Activated T-helper 17 cell treated with anti-CD3 and anti-CD28 coated beads, Interleukin-2, amount 50 U/mL, for 72 hours (primary cell): ENCODE measurements around the gene CDRT15L2. TPM values are rescaled to one million over a fixed set of nuclear protein-coding genes. Genes with fewer than 3 reads are reported as not detected.
"Not testable (repeated sequence)": the region's sequence is repeated elsewhere in the genome, so short reads cannot be mapped to it uniquely, and the experiment has no call there.

Experiments used
- ATAC-seq: fragments of 150-1000 bp; cut with Tn5 transposase; replicated peaks from 2 replicates; pipeline ENCODE4 v1.10.0; 2021; ENCODE audit warnings: mild to moderate bottlenecking, moderate library complexity
- H3K27ac Mint-ChIP-seq: one replicate; pipeline ENCODE4 v1.8.0; 2022; ENCODE audit warnings: mixed read lengths
- H3K27me3 Mint-ChIP-seq: one replicate; pipeline ENCODE4 v1.8.0; 2022; ENCODE audit warnings: mixed read lengths
- H3K36me3 Mint-ChIP-seq: one replicate; pipeline ENCODE4 v1.8.0; 2022; ENCODE audit warnings: low read depth, mild to moderate bottlenecking, mixed read lengths
- H3K4me1 Mint-ChIP-seq: one replicate; pipeline ENCODE4 v1.8.0; 2022; ENCODE audit warnings: mixed read lengths
- H3K4me3 Mint-ChIP-seq: one replicate; pipeline ENCODE4 v1.8.0; 2022; ENCODE audit warnings: mild to moderate bottlenecking, mixed read lengths
- H3K9me3 Mint-ChIP-seq: one replicate; pipeline ENCODE4 v1.8.0; 2022; ENCODE audit warnings: mixed read lengths
- total RNA-seq, 2 donors: library from RNA; stranded (reverse); gene quantifications; one replicate each; pipeline ENCODE4 v1.2.3, GENCODE V29; 2022

CDRT15L2 gene
- not detected for total RNA-seq

DNA sequence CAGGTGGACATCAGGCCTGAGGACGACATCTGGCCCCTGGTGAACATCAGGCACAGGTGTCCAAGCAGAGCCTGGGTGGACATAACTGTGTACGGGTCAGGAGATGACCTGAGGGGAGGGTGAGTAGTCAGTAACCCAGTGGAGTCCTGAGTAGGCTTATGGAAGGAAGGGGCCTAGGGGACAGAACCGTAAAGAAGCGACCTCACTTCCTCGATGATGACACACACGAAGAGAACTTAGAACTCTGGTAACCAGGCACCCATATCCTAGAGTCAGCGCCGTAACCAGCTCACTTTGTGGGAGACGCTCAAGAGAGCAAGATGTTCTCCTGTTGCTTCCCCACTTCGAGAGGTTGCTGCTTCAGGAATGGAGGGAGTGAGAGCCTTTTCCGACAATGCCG lies at the start of gene CDRT15L2:
Gene CDRT15L2 (plus strand): TSS at position 301 of the 400 bp plus-strand sequence. CDS start 20 bp downstream, at position 321.
- not testable (repeated sequence) for H3K36me3 Mint-ChIP-seq, H3K27me3 Mint-ChIP-seq, H3K4me3 Mint-ChIP-seq, H3K27ac Mint-ChIP-seq, ATAC-seq, H3K4me1 Mint-ChIP-seq, H3K9me3 Mint-ChIP-seq

DNA sequence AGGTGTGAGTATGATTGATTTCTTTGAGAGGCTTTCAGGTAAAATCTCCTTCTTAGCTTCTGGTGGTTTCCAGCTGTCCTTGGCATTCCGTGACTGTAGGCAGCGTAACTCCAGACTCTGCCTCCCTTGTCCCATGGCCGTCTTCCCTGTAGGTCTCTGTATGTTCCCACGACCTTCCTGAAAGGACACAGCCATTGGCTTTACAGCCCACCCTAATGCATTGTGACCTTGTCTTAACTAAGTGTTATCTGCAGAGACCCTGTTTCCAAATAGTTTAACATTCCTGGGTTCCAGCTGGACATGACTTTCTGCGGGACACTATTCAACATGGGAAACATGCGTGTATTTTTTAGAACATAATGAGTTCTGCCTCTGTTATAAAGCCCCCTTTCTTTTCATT lies 49.4 kb upstream of the CDRT15L2 start:
- H3K36me3 Mint-ChIP-seq, ATAC-seq, H3K4me1 Mint-ChIP-seq, H3K27me3 Mint-ChIP-seq, H3K9me3 Mint-ChIP-seq: not testable (repeated sequence)
- peak overlapping the region; percentile 81 for H3K4me3 Mint-ChIP-seq
- peak overlapping the region; percentile 80 for H3K27ac Mint-ChIP-seq

DNA sequence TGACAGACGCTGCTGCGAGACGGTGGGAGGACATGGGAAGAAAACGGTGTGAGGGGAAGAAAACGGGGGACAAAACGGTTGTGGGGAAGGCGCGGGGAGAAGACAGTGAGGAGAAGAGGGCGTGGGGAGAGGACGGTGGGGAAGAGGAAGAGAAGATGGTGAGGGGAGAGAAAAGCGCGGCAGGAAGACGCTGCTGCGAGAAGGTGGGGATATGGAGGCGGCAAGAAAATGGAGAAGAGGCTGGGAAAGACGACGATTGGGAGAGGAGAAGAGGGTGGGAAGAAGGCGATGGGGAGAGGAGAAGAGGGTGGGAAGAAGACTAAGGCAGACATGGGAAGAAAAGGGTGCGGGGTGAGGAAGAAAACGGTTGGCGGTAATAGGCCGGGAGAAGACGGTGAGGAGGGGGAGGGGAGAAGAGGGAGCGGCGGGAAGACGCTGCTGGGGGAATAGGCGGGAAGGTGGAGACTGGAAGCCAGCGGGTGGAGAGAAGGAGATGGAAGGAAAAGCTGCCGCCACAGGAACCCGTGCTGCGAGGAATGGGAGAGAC lies 46.9 kb upstream of the CDRT15L2 start:
- H3K4me3 Mint-ChIP-seq, result peak overlapping the region; percentile 81
- not testable (repeated sequence) for H3K9me3 Mint-ChIP-seq, H3K36me3 Mint-ChIP-seq, H3K4me1 Mint-ChIP-seq, H3K27me3 Mint-ChIP-seq
- peak; percentile 9 for ATAC-seq
- H3K27ac Mint-ChIP-seq, result peak overlapping the region; percentile 79

DNA sequence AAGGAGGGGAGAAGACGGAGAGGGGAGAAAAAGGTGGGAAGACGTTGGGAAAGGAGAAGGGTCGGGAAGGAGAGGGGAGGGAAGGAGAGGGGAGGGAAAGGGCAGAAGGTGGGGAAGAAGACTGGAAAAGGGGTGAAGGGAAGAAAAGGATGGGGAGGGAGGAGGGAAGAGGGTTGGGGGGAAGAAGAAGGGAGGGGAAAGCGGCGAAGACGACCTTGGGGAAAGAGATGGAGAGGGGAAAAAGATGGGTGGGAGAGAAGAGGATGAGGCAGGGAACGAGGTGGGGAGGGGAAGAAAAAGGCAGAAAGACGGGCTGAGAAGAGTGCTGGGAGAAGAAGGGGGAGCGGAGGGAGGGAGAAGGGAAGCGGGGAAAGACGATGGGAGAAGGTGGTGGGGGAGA lies 46.3 kb upstream of the CDRT15L2 start:
- not testable (repeated sequence) for H3K9me3 Mint-ChIP-seq, H3K36me3 Mint-ChIP-seq, ATAC-seq, H3K27me3 Mint-ChIP-seq, H3K4me1 Mint-ChIP-seq
- H3K27ac Mint-ChIP-seq, result peak overlapping the region; percentile 79
- H3K4me3 Mint-ChIP-seq, result peak overlapping the region; percentile 81

DNA sequence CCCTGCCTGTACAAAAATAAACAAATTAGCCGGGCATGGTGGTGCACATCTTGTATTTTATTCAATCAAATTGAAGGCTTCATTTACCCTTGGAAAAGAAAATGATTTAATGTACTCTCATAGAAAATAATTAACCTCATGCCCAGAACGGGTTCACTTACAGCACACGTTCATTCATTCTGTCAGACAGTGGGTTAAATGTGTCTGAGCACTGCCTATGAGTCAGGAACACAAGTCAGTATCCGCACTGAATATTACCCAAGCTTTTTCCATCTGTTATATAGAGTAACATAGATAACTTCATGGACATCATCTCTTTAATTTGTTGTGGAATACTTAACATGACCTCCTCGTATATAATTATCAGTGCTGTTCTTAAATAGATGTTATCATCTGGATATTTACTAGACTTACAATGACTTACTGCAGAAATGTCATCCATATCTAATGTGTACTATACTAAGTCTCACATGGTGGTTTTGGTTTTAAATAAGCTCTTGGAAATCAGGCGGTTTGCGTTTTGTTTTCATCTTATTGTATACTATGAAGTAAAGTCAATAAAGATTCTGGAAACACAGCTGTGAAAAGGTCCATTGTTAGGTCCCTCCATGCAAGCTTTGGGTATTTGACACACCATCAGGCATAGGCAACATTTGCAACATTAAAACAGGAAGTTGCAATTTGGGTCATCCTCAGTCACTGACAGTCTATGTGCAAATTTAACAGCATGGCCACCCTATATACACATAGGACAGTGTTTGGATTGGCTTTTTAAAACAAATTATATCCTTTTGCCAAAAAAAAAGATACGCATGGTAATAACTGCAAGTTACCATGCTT lies 44.6 kb upstream of the CDRT15L2 start:
- not testable (repeated sequence) for ATAC-seq, H3K9me3 Mint-ChIP-seq, H3K27me3 Mint-ChIP-seq, H3K36me3 Mint-ChIP-seq, H3K4me3 Mint-ChIP-seq, H3K4me1 Mint-ChIP-seq, H3K27ac Mint-ChIP-seq

DNA sequence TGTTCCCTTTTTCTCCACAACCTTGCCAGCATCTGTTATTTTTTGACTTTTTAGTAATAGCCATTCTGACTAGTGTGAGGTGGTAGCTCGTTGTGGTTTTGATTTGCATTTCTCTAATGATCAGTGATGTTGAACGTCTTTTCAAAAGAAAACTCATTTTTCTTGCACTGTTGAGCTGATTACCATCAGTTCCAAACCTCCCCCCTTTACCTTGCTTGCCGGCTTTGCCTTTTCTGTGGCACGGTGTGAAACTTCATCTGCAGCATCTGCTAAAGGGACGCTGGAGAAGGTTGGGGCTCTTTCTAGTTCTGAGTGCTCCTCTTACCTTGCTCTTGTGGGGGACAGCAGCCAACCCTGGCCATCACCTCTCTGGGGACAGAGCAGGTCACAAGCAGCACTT lies 39.1 kb upstream of the CDRT15L2 start:
- not testable (repeated sequence) for H3K27ac Mint-ChIP-seq, H3K27me3 Mint-ChIP-seq, H3K4me1 Mint-ChIP-seq, H3K9me3 Mint-ChIP-seq, H3K36me3 Mint-ChIP-seq, ATAC-seq, H3K4me3 Mint-ChIP-seq

DNA sequence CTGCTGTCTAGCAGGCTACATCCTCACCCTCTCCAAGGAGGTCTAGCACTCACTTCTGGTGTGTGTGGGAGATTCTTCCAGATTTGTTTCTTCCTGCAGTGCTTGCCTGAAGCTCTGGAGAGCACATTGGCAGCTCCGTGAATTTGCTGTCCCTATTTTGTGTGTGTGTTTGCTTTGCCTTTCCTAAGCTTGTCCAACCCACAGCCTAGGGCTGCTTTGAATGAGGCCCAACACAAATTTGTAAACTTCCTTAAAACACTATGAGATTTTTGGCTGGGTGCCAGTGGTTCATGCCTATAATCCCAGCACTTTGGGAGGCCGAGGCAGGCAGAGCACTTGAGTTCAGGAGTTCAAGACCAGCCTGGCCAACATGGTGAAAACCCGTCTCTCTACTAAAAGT lies 38.7 kb upstream of the CDRT15L2 start:
- ATAC-seq, H3K36me3 Mint-ChIP-seq, H3K4me3 Mint-ChIP-seq, H3K4me1 Mint-ChIP-seq, H3K27ac Mint-ChIP-seq, H3K9me3 Mint-ChIP-seq, H3K27me3 Mint-ChIP-seq: not testable (repeated sequence)

DNA sequence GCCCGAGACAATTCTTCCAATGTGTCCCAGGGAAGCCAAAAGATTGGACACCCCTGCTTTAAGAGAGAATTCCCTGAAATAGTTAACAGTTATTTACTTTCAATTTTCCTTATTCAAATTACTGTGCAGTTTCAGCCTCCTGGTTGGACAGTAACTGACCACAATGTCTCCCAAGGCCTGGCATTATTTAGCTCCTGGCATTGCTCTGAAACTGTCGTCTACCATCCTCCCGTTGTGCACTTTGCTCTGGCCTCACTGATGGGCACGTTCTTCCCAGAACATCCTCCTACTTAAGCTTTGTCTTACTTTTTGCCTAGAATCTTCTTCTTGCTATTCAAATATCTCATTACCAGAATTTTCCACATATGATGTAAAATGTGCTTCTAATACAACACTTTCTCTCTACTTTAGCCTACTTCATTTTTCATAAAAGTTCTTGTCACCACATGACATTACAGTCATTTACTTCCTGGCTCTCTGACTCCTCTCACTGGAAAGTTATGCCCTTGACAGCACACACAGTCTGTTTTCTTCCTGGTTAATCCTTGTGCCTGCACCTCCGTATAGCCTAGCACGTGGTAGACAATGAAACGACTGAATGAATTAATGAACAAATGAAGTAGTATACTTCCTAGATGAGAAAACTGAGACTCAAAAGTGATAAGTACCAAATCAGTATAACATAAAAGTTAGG lies 37.5 kb upstream of the CDRT15L2 start:
- ATAC-seq, result not testable (repeated sequence)

DNA sequence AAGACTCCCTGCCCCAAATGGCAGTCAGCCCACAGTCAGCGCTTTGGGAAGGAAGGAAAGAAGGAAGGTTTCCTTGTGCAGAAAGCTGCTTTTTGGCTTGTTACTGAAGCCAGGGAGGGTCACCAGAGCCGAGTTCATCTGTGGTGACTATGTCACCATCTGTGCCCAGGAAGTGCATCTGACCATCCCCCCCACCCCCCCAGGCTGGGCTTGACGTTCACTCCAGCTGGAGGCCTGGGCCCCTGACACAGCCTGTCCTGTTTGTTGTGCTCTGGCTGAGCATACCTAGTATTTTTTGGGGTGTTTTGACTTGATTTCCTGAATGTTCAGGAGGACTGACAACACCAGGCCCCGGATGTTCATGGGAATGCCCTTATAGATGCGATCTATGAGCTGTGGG lies 31.6 kb upstream of the CDRT15L2 start:
- ATAC-seq, H3K4me1 Mint-ChIP-seq, H3K27ac Mint-ChIP-seq, H3K27me3 Mint-ChIP-seq, H3K36me3 Mint-ChIP-seq, H3K9me3 Mint-ChIP-seq, H3K4me3 Mint-ChIP-seq: not testable (repeated sequence)

More for the DNA sequence above, 37.5 kb upstream of the CDRT15L2 start:
- H3K4me1 Mint-ChIP-seq, H3K4me3 Mint-ChIP-seq, H3K9me3 Mint-ChIP-seq, H3K36me3 Mint-ChIP-seq, H3K27me3 Mint-ChIP-seq: not testable (repeated sequence)
- peak overlapping the region; percentile 5 for H3K27ac Mint-ChIP-seq

DNA sequence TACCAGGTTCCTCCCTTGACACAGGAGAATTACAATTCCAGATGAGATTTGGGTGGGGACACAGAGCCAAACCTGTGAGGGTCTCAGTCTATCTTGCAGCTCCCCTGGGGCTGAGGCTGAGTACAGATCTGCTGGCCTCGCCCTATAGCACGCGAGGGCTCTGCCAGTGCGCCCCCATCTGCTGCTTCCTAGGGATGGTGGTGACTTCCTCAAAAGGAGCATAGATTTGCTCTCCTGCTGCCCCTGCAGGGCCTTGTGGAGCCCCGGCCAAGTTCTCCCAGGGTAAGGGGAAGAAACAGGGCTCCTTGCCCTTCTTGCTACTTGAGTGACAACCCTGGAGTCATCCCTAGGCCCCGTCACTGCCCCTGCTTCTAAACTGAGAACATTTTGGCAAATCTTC lies 26.6 kb upstream of the CDRT15L2 start:
- not testable (repeated sequence) for H3K4me3 Mint-ChIP-seq, H3K36me3 Mint-ChIP-seq, ATAC-seq, H3K4me1 Mint-ChIP-seq, H3K27ac Mint-ChIP-seq, H3K27me3 Mint-ChIP-seq, H3K9me3 Mint-ChIP-seq

DNA sequence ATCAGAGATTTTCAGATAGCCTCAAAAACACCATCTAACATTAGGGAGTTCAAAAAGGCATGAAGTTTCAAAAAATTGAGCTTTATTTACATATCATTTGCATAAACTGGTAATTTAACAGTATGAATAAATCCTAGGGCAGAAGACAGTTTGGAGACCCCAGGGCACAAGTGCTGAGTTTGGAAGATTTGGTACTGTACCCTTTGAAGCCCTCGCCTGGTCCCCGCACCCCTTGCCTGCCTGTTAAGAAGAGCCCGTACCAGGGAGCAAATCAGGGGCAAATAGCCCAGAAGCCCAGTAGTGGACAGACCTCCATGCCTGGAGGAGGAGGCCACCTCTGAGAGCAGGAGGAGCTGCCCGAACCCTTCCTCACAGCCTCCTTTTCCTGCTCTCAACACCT lies 24.8 kb upstream of the CDRT15L2 start:
- ATAC-seq, H3K27me3 Mint-ChIP-seq, H3K4me3 Mint-ChIP-seq: not testable (repeated sequence)

DNA sequence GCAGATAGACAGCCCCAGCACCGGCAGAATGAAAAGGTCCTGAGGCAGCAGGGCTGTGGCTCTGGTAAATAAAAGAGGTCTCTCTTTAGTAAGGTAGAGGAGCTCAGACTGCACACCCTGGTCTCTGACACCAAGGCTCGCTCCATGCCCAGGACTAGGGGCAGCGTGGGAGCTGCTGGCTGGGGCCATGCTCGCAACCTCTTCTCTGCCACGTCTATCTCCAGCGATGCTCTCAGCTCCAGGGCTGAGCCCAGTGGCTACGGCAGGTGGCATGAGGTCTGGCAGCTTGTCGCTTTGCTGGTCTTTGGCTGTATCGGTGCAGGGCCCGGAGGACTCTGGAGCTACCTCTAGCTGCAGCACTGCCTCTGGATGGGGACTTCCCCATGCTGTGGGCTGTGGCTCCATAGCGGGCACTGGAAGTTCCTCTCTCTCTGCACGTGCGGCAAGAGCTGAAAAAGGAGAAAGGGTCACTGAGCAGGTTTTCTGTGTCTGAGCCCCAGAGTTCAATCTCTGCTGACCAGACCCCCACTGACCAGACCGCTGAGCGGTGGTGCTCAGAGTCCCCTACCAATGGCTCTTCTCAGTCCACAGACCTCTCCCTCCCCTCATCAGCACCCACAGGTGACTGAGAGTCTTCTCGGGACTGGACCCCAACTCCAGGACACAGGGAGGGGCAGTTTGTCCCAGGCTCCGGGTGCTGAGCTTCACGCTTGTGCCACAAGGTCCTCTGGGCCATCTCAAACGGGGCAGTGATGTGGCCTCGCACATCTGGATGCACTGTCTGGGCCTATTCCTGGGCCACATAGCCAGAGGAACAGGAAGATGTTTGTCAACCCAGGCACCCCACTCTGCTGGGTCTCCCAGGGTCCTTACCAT lies 24.2 kb upstream of the CDRT15L2 start:
- peak; percentile 60 for ATAC-seq
- not testable (repeated sequence) for H3K9me3 Mint-ChIP-seq, H3K27ac Mint-ChIP-seq, H3K27me3 Mint-ChIP-seq, H3K4me1 Mint-ChIP-seq, H3K36me3 Mint-ChIP-seq, H3K4me3 Mint-ChIP-seq

More for the DNA sequence above, 24.8 kb upstream of the CDRT15L2 start:
- H3K9me3 Mint-ChIP-seq, H3K36me3 Mint-ChIP-seq, H3K4me1 Mint-ChIP-seq, H3K27ac Mint-ChIP-seq: not testable (repeated sequence)

DNA sequence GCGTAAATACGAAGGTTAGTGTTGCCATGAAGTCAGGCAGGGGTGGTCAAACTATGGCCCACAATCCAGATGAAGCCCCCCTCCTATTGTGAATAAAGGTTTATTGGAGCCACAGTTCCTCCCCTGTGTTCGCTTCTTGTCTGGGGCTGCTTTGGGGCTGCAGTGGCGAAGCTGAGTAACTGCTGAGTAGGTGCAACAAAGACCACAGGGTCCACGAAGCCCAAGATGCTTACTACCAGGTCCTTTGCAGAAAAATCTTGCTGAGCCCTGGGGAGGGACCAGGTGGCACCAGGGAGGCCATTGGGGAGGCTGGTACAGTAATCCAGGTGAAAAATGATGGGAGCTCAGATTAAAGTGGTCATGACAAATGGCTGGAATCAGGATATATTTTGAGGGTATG lies 21.4 kb upstream of the CDRT15L2 start:
- not testable (repeated sequence) for ATAC-seq, H3K4me3 Mint-ChIP-seq, H3K4me1 Mint-ChIP-seq, H3K36me3 Mint-ChIP-seq, H3K27ac Mint-ChIP-seq, H3K9me3 Mint-ChIP-seq
- H3K27me3 Mint-ChIP-seq, result peaks cover 12% of the 10 kb centered on the region

DNA sequence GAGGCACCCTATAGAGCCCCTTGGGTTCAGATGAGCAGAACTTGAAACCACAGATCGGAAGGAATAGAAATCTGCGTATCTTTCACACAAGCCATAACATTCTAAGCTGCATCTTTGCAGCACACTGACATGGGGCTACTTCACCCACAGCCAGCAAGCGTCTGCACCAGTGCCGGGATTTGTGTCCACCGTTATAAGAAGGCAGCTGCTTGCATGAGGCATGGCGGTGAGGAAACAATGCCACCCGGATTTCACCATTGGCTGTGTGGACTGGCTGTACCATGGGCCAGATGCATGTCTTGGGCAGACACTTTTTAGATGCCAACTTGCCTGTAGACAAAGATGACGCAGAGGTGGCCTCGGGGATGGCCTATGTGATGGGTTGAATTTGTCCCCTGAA lies 20.5 kb upstream of the CDRT15L2 start:
- H3K9me3 Mint-ChIP-seq, H3K27ac Mint-ChIP-seq, H3K4me3 Mint-ChIP-seq, H3K36me3 Mint-ChIP-seq, ATAC-seq, H3K27me3 Mint-ChIP-seq, H3K4me1 Mint-ChIP-seq: not testable (repeated sequence)
